ENCODE measurements around the gene PSORS1C2. TPM values are rescaled to one million over a fixed set of nuclear protein-coding genes. Genes with fewer than 3 reads are reported as not detected.

Gene PSORS1C2
- total and polyA plus RNA-seq, 9 donors = not detected

DNA sequence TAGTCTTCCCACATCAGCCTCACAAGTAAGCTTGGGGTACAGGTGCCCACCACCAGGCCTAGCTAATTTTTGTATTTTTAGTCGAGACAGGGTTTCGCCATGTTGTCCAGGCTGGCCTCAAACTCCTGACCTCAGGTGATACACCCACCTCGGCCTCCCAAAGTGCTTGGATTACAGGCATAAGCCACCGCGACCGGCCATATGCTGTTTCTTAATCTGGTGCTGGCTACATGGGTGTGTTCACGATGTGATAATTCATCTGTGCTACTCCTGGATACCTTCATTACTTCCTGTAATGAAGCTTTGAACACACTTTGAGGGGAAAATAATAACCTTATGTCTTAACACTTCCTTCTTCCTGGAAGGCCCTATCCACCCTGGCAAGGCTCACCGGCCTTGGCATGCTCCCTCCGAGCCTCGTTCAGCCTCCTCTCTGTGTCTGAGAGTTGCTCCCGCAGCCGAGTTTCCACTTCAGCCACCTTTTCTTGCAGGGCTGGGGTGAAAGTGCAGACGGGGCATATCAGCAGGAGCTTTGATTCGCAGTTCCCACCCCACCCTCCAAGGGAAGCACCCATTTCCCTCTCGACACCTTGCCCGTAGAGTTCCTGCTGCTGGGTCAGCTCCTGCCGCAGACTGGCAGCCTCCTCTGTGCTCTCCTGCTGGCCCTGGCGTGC is 5.6 kb upstream of the PSORS1C2 start:
- no peak overlapping the region for H3K4me3 ChIP-seq
- H3K4me1 ChIP-seq (ENCODE audit: insufficient read depth) = no peaks in the 10 kb centered on the region
- intact Hi-C loops (cut with DNase I) = no loop called here
- no peaks in the 10 kb centered on the region for H3K27me3 ChIP-seq
- no peak overlapping the region for H3K27ac ChIP-seq
- no peaks in the 10 kb centered on the region for H3K9me3 ChIP-seq
- WGBS, 3 donors = 87 to 90% (median 89%) methylated on average over 18 of the region's 18 CpGs
- DNase-seq = no peak
- TF ChIP-seq POLR2A (IDR thresholded peaks at IDR 0.05) = no peak
- TF ChIP-seq, protein P1, sequence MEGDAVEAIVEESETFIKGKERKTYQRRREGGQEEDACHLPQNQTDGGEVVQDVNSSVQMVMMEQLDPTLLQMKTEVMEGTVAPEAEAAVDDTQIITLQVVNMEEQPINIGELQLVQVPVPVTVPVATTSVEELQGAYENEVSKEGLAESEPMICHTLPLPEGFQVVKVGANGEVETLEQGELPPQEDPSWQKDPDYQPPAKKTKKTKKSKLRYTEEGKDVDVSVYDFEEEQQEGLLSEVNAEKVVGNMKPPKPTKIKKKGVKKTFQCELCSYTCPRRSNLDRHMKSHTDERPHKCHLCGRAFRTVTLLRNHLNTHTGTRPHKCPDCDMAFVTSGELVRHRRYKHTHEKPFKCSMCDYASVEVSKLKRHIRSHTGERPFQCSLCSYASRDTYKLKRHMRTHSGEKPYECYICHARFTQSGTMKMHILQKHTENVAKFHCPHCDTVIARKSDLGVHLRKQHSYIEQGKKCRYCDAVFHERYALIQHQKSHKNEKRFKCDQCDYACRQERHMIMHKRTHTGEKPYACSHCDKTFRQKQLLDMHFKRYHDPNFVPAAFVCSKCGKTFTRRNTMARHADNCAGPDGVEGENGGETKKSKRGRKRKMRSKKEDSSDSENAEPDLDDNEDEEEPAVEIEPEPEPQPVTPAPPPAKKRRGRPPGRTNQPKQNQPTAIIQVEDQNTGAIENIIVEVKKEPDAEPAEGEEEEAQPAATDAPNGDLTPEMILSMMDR (IDR thresholded peaks at IDR 0.05) = no peak
- no peak for TF ChIP-seq EP300 (IDR thresholded peaks at IDR 0.05)
- H3K36me3 ChIP-seq = no peaks in the 10 kb centered on the region

DNA sequence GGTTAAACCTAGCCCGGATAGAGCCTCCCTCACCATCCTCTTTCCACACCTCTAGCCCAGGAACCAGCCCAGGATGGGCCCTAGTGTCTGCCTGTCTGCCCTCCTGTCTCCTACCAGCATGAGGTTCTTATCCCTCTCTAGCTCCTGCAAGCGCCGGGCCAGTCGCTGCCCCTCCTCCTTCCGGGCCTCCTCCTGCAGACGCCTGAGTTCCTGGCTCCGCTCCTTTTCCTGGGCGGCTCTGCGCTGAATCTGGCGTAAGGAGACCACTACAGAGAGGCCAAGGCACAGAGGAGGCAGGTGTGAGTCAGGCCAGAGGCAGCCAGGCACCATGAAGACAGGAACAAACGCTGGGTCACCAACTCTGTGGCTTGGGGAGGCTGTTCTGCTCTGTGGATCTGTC is 4.3 kb upstream of the PSORS1C2 start:
- TF ChIP-seq EP300 (IDR thresholded peaks at IDR 0.05) = no peak
- TF ChIP-seq, protein P1 (IDR thresholded peaks at IDR 0.05) = no peak
- no peak for TF ChIP-seq POLR2A (IDR thresholded peaks at IDR 0.05)
- Histone ChIP-seq H3K27ac (no peak overlapping the region), H3K9me3 (no peaks in the 10 kb centered on the region), H3K4me1 (ENCODE audit: insufficient read depth) (no peaks in the 10 kb centered on the region), H3K27me3 (no peaks in the 10 kb centered on the region), H3K36me3 (no peaks in the 10 kb centered on the region), H3K4me3 (no peak overlapping the region)
- 16 to 38% (median 33%) methylated on average over 11 of the region's 11 CpGs for WGBS, 3 donors
- intact Hi-C loops (cut with DNase I) = no loop called here
- peak in 4 of 5 donors; percentile 34 to 79 (median 54) for DNase-seq

DNA sequence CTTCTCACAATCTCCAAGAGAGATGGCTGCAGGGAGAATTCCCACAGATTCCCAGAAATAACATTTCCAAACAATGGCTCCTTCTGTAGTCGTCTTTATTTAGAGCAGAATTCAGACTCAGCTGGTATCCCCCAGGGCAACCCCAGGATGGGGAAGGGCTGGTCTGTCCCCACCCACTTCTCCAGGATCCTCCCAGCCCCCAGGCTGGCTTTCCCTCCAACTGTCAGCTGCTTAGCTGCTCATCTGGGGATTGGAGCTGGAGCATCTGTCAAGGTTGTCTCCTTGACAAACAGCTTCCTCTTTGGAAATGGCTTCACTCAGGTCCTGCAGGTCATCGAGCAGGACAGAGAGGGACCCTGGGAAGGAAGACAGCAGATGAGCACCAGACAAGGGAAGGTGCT is 3.5 kb upstream of the PSORS1C2 start:
- H3K36me3 ChIP-seq = no peaks in the 10 kb centered on the region
- intact Hi-C loops (cut with DNase I) = no loop called here
- TF ChIP-seq EP300 (IDR thresholded peaks at IDR 0.05) = no peak
- TF ChIP-seq, protein P1 (IDR thresholded peaks at IDR 0.05) = no peak
- TF ChIP-seq POLR2A (IDR thresholded peaks at IDR 0.05) = no peak
- H3K27me3 ChIP-seq = no peaks in the 10 kb centered on the region
- H3K4me1 ChIP-seq (ENCODE audit: insufficient read depth) = no peaks in the 10 kb centered on the region
- DNase-seq = no peak
- 39 to 60% (median 42%) methylated on average over 2 of the region's 2 CpGs for WGBS, 3 donors
- no peaks in the 10 kb centered on the region for H3K9me3 ChIP-seq
- H3K27ac ChIP-seq = no peak overlapping the region
- no peak overlapping the region for H3K4me3 ChIP-seq

DNA sequence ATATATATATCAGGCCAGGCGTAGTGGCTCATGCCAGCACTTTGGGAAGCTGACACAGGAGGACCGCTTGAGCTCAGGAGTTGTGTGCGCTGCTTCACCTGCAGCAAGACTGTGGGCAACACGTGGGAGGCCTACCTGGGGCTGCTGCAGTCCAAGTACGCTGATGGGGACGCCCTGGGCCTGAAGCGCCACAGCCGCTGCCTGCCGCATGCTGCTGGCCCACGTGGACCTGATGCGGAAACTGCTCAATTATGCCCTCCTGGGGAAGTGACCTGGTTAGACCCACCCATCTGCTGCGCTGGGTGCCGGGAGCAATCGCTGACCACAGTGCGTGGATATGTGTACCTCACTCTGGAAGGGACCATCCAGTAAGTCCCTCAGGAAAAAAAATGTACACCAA is 1.8 kb upstream of the PSORS1C2 start:
- no peaks in the 10 kb centered on the region for H3K9me3 ChIP-seq
- WGBS, 3 donors = 86 to 93% (median 87%) methylated on average over 15 of the region's 15 CpGs
- H3K4me1 ChIP-seq (ENCODE audit: insufficient read depth) = no peaks in the 10 kb centered on the region
- no peaks in the 10 kb centered on the region for H3K27me3 ChIP-seq
- no peak for DNase-seq
- TF ChIP-seq EP300 (IDR thresholded peaks at IDR 0.05) (no peak), POLR2A (IDR thresholded peaks at IDR 0.05) (no peak)
- TF ChIP-seq, protein P1 (IDR thresholded peaks at IDR 0.05) = no peak
- H3K36me3 ChIP-seq = no peaks in the 10 kb centered on the region
- H3K4me3 ChIP-seq = no peak overlapping the region
- H3K27ac ChIP-seq = no peak overlapping the region
- intact Hi-C loops (cut with DNase I) = no loop called here

Measured in ovary (tissue), 9 donors.